Activated CD8-positive, alpha-beta memory T cell treated with anti-CD3 and anti-CD28 coated beads for 48 hours (primary cell): Measurements from ENCODE around the gene GPR63.

Source experiments
- DNase-seq, 3 experiments: peaks; one replicate each; pipeline ENCODE4 v3.0.0-alpha.2; 2020; ENCODE audit warnings: low read depth in 2 of 3, low spot score in 2 of 3

Gene GPR63

DNA sequence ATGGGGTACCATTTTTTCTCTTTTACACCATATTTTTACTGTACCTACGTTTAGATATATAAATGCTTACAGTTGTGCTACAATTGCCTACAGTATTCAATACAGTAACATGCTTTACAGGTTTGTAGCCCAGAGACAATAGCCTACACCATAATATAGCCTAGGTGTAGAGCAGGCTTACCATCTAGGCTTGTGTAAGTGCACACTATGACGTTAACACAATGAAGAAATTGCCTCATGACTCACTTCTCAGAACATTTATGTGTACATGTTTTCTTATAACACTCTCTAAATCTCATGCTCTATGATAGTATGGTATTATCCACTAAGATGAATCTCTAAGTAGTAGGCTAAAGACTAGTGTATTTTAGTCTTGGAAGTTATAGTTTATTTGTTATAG is 13.5 kb downstream of the GPR63 start:
- DNase-seq, result no peak

DNA sequence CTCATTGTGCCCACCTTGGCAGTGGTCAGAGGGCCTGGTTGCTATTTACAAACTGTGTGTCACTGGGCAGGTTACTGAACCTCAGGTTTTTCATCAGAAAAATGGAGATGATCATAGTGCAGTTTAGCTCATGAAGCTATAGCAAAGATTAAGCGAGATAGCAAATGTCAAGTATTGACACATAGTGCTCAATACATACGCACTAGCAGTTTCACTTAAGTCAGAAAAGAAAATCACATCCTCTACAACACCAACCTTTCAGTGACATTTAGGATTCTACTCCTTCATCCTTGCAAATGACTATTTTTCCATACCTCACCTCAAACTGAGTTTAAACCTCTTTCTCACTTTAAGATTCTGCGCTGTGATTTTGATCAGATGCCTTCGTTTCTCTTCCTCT is 16.2 kb downstream of the GPR63 start:
- no peak for DNase-seq

DNA sequence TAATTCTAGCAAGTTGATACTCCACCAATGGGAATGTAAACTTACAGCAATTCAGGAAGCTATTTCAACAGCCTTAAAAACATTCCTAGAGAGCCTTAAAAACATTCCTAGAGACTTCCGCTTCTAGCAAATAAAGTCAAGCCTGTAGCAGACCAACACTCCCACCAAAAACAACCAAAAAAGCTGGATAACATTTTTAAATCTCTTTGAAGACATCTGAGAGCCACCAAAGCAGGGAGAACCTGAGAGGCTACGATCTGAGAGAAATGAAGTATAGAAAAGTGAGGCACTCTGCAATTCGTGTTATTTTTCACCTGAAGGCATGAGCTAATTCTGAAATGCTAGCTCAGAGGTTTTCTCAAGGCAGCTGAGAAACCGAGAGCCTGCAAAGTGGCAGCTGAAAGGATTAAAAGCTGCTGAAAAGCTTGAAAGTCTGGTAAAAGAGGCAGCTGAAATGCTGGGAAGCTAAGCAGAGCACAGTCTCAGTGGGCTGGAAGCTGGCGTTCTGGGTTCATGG is 20.9 kb downstream of the GPR63 start:
- no peak for DNase-seq

DNA sequence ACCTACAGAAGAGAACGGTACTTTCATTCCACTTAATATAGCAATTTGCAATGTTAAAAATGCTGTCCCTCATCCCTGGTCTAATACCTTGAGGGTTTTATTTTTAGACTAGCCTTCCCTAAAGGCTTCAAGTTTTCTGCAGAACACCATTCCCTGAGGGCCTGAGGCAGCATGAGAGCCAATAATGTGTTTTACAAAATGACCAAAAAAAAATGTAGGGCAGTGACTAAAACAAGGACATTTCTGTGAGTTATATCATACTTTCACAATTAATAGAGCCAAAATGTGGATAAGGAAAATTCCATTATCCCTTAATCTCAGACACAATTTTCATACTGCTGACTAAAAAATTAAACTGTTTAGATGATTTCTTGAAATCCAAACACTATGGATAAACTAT is 22.7 kb downstream of the GPR63 start:
- DNase-seq, result no peak

DNA sequence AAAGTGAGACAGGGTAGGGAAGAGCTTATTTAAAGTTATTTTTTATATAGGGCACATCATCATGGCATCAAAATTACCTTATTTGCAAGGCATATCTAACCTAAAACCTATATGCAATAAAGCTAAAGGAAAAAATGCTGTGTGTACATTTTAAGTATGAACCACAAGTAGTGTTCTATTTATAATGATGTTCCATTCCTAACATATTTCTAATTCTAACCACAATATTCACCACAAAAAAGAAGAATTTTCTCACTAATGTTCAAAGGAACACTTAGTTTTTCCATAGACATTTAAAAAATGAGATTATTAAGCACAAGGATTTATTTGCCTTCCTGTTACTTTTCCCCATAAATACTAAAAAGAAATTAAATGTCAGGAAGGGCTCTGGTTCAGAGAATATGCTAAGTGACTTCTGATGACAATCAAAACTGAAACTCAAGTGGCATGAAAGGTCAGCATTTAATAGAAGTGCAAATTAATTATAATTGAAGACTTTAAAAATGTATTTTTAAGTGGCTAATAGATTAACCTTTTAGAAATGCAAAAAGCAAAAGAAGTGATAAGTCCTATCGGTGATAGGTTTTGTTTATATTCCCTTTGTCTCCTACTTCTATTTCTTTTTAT is 25.1 kb downstream of the GPR63 start:
- DNase-seq, result no peak

DNA sequence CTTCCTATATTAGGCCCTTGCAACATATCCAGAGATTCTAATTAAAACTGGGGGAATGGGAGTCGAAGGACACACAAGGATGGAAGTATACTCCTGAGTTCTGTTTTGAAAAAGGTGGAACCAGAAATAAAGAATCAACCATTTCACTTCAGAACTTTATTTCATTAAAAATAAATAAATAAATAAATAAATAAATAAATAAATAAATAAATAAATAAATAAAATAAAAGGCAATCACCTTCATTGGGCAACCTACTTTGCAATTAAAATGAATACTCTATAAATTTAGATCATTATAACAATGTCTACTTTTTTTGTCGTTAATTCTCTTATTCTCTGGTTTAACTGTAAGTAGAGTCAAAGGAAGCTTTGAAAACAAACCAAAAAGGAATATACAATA is 25.6 kb downstream of the GPR63 start:
- DNase-seq, result no peak

DNA sequence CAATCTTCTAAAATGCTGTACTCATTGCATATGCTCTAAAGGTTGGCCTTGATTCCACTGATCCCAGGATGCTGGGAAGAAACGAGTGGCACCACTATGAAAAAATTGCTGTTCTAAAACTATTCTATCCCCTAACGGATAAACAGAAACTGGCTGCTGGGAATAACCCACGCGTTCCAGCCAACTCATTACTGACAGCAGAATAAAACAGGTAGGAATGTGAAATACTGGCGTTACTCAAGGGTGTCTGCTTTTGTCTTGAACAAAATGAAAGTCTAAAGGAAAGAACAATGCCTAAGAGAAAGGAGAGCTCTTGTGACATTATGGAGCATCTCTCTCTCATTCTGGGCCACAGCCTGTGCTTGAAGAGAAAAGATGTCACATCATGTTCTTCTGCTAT is 26.1 kb downstream of the GPR63 start:
- no peak for DNase-seq

DNA sequence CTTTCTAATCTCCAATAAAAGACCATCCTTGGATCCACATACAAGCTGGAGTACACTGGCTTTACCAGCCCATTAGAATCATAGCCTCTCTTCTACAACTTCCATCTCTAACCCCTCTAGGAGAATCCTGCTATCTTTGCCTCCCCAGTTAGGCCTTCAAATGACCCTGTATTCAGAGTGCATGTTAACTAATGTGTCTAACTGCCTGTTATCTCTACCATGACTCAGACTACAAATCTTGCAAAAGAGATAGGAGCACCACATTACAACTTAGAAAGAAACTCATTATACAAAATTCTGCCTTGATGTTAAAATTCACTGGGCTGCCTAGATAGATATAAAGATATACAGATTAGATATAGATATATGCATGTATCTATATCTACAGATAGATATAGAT is 28.2 kb downstream of the GPR63 start:
- no peak for DNase-seq

DNA sequence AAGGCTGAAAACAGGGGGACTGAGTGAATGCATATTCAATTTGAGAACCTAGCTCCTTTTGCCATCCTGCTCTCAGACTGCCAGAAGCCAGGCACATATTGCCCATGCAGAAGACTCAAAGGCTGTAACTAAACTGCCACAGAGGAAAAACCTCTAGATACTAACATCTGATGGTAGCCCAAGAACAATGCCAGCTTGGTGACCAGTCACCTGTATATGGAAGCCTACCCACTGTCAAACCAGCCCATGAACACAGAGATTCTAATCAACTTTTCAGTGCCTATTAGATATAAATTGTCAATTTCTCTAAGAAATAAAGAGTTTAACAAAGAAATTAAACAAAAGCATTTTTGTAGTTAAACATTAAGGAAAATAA is 34.2 kb downstream of the GPR63 start:
- DNase-seq, result no peak

DNA sequence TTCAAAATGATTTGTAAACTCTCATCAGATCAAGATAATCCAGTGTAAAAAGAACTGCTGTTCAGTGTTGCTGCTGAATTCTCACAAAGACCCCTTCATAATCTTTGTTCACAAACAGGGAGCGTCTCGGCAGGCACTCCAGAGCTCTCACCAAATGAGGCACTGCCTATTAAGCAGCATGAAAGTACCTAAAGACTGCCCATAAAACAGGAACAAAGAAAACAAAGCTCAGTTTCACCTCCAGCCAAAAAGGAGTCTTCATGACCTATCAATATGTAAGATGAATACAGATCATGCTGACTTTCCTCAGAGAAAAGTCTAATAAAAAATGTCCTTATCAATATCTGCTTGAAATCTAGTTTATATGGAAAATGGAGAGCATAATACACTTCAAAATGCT is 41.8 kb downstream of the GPR63 start:
- no peak for DNase-seq

DNA sequence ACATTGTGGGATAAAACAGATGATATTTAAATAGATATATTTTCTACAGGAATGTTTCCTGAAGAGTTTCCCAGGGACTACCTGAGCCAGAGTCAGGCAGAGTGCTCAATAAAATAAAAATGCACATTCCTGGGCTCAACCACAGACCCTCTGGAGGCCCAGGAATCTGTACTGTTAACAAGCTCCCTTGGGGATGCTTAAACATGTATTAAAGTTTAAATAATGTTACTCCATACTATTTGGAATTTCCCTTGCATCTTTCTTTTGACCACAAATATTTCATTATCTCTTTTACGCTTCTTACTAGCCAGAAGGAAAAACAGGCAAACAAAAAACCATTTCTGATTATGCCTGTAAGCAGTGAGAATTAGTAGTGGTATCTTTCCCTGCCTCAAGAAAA is 42.3 kb downstream of the GPR63 start:
- no peak for DNase-seq

DNA sequence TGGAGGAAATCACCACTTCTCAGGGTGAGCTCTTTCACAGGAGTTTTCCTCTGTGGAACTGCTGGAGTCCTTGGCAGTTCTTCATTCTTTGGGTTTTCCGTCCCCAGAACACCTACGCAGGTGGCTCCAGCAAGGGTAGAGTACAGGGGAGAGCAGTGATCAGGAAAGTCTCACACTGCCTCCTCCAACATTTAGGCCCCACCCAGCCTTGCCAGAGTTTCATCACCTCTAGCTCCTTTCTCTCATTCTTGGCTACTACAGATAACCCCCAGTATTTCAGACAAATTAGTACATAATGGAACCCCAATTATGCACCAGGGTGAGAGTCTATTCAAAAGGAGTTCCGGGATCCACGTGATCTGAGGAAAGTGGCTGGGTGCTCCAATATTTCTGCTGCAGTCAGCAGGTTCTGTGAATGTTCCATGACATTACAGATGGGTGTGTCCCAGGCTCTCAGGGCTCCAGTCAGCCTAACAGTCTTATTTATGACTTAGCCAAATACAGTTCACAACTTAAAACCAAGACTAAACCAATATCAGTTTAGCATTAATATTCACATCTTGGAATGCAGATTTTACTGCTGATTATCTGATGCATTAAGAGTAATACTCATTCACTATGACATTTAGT is 44.6 kb downstream of the GPR63 start:
- no peak for DNase-seq

DNA sequence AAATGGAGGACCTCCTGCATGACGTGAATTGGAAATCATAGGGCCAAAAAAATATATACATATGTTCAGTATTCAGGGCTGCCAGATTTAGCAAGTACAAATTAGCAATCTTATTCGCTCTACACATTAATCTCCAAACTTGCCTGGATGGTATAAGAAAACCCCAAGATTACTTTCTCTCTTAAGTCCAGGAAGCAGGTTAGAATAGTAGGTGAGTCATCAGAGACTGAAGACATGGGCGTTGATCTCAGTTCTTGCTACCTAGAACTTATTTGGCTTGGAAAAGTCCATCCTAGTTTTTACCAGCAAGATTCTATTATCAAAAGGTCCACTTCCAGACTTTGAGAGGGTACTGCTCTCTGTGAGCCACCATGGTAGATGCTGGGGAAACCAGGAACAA is 47.4 kb downstream of the GPR63 start:
- no peak for DNase-seq

DNA sequence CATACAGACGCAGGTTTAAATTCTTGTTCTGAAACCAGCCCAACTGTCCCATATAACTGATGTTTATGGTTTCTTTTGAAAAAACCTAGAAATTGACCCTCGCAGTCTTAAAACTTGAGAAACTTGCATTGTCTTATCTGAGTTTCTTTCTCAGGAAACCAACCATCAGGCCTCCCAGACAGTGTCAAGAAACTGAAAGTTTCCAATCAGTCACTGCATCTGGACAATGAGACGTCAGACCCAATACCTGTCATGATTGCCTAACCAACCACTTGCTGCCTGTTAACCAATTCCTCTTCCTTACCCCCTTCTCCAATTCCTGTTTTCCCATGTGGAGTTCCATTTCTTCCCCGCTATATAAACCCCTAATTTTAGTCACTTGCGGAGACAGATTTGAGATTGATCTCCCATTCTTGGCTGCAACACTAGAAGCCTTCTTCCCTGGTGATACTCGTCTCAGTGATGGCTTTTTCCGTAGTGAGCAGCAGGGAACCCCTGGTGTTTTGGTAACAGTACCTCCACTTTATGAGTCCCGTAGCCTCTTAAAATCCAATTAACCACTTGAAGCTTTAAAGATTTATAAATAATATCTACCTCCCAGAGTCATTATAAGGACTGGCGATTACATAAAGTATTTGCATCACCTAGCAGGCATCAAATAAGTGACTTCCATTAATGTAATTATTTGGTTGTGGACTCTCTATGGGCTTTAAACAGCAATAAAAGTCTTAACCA is 49.3 kb downstream of the GPR63 start:
- DNase-seq, result no peak

DNA sequence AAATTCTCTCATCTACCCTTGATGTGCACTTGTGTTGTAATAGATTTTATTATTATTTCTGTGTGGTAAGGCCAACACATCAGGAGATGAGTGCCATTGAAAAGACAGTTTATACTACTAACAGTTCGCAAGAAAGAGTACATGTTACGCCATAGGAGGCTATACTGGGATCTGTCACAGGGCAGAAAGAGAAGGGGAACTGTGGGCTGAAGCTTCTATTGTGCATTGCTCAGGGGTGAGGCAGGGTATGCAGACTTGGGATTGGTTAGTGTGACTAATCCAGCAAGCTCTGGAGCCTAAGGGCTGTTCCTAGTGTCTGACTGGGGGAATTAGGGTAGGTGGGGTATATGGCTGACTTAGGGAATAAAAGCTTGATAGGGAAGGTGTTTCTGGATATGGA is 50.9 kb downstream of the GPR63 start:
- DNase-seq, result no peak

DNA sequence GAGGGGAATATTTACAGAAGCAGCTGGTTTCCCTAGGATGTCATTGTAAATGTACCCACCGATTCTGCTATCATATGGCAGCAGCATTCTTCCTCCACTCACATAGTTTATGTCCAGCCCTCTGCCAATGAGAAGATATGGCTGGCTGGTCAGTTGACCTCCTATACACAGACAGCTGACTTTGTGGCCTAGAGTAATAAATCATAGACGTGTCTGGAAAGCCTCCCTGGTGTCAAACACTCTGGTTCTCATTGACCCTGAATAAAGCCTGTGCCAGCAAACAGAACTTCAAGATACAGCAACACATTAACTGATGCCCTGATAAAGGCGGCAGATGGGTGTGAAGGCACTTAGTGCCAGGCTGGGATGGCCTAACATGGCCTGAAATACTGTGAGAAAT is 52.6 kb downstream of the GPR63 start:
- DNase-seq, result no peak

DNA sequence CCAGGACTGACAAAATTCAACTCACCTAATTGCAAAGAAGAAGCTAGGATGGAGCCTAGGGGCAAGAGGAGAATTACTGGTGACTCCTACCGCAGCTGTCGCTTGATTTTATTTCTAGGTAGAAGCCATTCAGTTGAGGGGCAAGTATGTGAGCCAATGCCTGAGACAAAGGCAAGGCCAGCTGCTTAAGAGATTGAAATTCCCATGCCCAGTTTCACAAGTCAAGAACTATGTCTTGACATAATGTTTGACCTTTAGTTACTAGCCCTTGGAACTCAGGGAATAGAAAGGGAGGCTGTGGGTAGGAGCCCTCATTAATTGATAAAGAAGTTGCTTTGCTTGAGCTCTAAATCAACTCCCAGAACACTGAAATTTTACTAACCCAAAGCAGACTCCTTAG is 54.0 kb downstream of the GPR63 start:
- DNase-seq, result no peak

DNA sequence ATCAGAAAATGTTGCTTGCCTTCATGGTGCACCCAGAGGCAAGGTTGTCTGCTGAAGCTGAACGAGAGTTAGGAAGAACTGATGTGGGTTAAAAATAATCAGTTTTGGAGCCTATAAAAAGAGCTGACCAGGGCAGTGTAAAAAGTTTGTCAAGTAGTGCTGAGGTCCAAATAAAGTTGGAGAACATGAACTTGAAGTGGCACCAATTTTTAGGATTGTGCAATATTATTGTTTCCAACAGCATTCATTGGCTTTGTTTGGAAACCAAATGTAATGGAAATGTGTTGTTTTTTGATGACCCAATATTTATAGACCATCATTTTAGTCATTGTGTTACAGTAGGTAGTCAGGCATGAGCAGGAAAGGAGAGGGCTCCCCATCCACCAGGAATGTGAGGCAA is 55.7 kb downstream of the GPR63 start:
- no peak for DNase-seq

DNA sequence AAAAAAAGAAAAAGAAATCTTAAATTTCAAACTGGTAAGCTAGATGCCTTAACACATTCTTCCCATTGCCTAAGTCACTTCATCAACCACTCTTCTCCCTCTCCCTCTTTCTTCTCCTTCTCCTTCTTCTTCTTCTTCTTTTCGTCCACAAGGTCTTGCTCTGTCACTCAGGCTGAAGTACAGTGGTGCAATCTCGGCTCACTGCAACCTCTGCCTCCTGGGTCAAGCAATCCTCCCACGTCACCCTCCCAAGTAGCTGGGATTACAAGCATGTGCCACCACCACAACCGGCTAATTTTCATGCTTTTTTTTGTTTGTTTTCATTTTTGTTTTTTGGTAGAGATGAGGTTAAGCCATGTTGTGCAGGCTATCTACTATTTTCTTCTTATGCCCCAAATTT is 60.2 kb downstream of the GPR63 start:
- no peak for DNase-seq

DNA sequence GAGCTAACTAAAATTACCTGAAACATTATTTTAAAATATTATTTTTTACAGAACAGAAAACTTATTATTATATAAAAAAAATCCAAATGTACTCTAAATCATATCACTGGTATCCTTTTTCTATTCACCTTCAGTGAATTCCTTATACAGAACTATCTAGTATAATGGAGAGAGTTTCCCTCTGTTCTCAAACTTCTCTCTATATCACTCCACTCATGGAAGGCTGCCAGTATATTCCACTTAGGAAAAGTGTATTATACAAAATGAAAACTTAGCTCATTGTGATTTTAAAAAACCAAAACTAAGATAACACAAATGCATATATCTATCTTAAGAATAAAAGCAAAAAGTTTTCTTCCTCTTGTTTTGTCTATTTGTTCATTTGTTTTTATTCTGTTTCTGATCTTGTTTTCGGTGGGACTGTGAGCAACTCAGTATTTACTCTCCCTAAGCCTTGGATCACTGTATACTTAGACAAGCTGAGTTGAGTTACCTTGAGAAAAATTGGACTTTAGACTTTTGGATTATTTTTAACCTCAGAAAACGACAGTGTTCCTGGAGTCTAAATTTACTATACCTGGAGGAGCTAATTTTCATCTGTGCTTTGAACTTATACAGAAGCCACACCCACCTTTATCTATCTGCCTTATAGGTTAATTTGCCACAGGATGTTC is 61.4 kb downstream of the GPR63 start:
- DNase-seq, result no peak

DNA sequence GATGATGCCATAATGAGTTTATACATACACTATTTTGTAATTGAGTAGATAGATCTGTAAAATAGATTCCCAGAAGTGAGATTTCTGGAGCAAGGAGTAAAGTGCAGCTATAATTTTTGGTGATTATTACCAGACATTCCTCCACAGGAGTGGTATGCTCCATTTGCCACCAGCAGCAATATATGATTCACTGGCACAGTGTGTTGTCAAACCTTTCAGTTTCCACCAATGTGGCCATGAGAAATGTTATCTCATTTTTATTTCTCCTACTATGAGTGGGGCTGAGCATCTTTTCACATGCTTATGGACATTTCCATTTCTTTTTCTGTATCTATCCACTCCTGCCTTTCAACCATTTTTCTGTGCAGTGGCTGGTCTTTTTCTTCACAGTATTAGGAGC is 70.5 kb downstream of the GPR63 start:
- no peak for DNase-seq

DNA sequence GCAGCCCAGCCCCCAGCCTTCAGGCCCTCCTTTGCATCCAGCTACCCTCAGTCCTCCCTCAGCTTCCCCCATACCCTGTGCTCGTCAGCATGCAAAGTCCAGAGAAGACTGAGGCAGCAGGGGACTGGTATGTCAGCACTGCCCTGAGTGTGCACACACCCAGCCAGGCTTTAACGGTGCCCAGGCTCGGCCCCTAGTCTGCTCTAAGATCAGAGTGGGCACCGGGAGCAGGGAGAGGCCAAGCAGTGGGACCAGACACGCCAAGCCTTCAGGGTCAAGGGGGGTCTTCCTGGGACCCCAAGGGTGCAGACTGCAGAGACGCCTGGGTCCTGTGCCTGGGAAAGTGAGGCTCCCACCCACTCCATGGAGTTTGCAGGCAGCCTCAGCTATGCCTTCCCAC is 74.7 kb downstream of the GPR63 start:
- DNase-seq, result no peak
